ENCODE measurements around the gene NRP1. TPM values are rescaled to one million over a fixed set of nuclear protein-coding genes. Genes with fewer than 3 reads are reported as not detected.

NRP1 gene
- total and polyA plus RNA-seq, 12 donors: 45.3 to 229 (median 157) TPM

DNA sequence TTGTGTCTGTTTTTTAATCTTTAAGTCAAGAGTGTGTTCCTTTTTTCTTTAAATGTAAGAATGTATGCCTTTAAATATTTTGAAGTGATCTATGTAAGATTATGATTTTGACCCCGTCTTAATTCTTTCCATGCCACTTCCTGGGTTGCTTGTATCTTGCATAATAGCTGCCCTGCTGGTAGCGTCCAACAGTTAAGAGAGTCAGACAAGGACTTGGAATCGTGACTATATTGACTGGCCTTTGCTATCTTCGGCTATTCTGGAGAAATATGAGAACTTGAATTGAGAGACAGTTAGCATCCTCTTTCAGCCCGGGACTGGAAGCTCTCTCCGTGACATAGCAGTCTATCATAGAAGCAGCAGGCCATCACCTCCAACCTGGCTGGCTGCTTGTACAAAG, 13.0 kb downstream of the NRP1 start:
- Histone ChIP-seq H3K27ac (peak overlapping the region in 6 of 10 donors; percentile 6 to 99 (median 16)), H3K4me3 (no peak overlapping the region), H3K9me3 (no peaks in the 10 kb centered on the region), H3K4me1 (peaks cover 13 to 100% (median 86%) of the 10 kb centered on the region in 9 donors), H3K36me3 (peaks cover 0 to 86% (median 8%) of the 10 kb centered on the region in 9 donors), H3K27me3 (no peaks in the 10 kb centered on the region)
- TF ChIP-seq, protein P1, sequence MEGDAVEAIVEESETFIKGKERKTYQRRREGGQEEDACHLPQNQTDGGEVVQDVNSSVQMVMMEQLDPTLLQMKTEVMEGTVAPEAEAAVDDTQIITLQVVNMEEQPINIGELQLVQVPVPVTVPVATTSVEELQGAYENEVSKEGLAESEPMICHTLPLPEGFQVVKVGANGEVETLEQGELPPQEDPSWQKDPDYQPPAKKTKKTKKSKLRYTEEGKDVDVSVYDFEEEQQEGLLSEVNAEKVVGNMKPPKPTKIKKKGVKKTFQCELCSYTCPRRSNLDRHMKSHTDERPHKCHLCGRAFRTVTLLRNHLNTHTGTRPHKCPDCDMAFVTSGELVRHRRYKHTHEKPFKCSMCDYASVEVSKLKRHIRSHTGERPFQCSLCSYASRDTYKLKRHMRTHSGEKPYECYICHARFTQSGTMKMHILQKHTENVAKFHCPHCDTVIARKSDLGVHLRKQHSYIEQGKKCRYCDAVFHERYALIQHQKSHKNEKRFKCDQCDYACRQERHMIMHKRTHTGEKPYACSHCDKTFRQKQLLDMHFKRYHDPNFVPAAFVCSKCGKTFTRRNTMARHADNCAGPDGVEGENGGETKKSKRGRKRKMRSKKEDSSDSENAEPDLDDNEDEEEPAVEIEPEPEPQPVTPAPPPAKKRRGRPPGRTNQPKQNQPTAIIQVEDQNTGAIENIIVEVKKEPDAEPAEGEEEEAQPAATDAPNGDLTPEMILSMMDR (IDR thresholded peaks at IDR 0.05): no peak
- ATAC-seq (peak in 2 of 8 donors; percentile 7 to 35), DNase-seq (no peak)
- WGBS, 2 donors: 19 to 22% methylated on average over 6 of the region's 6 CpGs
- intact Hi-C loops (cut with DNase I): no loop called here

GRCh38 chr10:33320288-33320687, 14.2 kb downstream of the NRP1 start:
- WGBS, 2 donors: 90 to 93% methylated on average over 7 of the region's 7 CpGs
- ATAC-seq (no peak), DNase-seq (no peak)
- TF ChIP-seq, protein P1 (IDR thresholded peaks at IDR 0.05): no peak
- intact Hi-C loops (cut with DNase I): no loop called here
- peaks cover 21 to 100% (median 86%) of the 10 kb centered on the region in 9 donors for H3K4me1 ChIP-seq
- peaks cover 0 to 86% (median 8%) of the 10 kb centered on the region in 9 donors for H3K36me3 ChIP-seq
- no peaks in the 10 kb centered on the region for H3K9me3 ChIP-seq
- no peaks in the 10 kb centered on the region for H3K27me3 ChIP-seq
- no peak overlapping the region for H3K4me3 ChIP-seq
- peak overlapping the region in 3 of 10 donors; percentile 12 to 99 (median 22) for H3K27ac ChIP-seq

DNA sequence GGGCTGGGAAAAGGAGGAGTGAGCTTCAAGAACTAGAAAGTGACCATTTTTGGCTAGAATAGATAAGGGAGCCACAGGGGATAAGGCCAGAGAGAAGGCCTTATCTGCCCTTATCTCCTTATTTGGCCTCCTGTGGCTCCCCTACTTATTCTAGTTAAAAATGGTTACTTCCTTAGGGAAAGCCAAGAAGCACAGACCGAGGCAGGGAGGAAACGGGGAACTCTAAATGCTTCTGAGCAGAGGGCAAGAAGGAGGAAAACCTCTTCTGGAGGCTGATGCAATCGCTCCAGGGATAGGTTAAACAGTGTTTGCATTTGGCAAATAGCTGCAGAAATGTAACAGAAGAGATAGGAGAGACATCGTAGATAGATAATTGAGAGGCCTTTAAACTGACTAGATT, 18.6 kb downstream of the NRP1 start:
- WGBS, 2 donors: 22 to 23% methylated on average over 4 of the region's 4 CpGs
- DNase-seq (no peak), ATAC-seq (peak in 4 of 8 donors; percentile 9 to 37 (median 32))
- H3K27ac ChIP-seq: peak overlapping the region in 8 of 10 donors; percentile 15 to 99 (median 52)
- H3K27me3 ChIP-seq: no peaks in the 10 kb centered on the region
- TF ChIP-seq, protein P1 (IDR thresholded peaks at IDR 0.05): no peak
- H3K9me3 ChIP-seq: peaks cover 0 to 6% (median 0%) of the 10 kb centered on the region in 11 donors
- H3K4me1 ChIP-seq: peaks cover 35 to 100% (median 91%) of the 10 kb centered on the region in 9 donors
- H3K36me3 ChIP-seq: peaks cover 0 to 81% (median 8%) of the 10 kb centered on the region in 9 donors
- H3K4me3 ChIP-seq: peak overlapping the region in 1 of 10 donors; percentile 0
- intact Hi-C loops (cut with DNase I): loop anchor here in 2 of 10 donors (5.0 to 10.0 kb wide), 2 partner anchors 34 to 121 kb away; no protein-coding TSS in a partner anchor

DNA sequence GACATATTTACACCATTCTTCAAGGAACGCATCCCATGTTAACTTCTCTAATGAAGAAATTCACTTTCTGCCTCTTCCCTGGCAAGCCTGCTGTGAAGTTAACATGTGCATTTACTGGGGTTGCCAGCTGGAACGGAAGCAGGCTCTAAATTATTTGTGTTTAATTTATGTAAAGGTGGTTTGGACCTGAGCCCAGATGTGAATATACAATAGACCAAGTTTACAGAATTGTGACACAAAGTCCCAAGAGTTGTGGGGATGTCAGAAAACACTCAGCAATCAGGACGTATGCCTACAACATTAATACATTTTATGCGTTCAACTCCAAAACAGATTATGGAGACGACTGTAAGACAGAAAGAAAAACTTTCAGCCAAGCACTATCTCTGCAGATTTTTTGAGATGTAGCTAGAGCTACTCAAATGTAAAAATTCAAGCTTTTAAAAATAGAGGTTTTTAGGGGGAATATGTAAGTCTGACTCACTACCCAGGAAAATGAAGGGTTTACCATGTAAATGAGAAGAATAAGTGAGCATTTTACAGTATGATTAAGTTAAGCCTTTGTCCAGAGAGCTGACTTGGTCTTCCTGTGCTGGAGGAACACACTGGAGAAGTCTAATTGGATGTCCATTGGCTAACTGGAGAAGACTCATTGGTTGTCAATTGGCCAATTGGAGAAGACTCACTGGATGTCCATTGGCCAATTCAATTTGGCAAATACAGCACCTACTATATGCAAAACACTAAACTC, 19.5 kb downstream of the NRP1 start:
- Histone ChIP-seq H3K36me3 (peaks cover 0 to 80% (median under 1%) of the 10 kb centered on the region in 9 donors), H3K27ac (peak overlapping the region in 6 of 10 donors; percentile 35 to 99 (median 52)), H3K4me3 (no peak overlapping the region), H3K4me1 (peaks cover 37 to 100% (median 90%) of the 10 kb centered on the region in 9 donors), H3K9me3 (peaks cover 0 to 6% (median 0%) of the 10 kb centered on the region in 11 donors), H3K27me3 (no peaks in the 10 kb centered on the region)
- ATAC-seq (no peak), DNase-seq (no peak)
- WGBS, 2 donors: 48 to 54% methylated on average over 5 of the region's 5 CpGs
- TF ChIP-seq, protein P1 (IDR thresholded peaks at IDR 0.05): no peak
- intact Hi-C loops (cut with DNase I): loop anchor here in 2 of 10 donors (5.0 to 10.0 kb wide), 2 partner anchors 33 to 120 kb away; no protein-coding TSS in a partner anchor
